ENCODE data around the gene TRPM2. TPM values are rescaled to one million over a fixed set of nuclear protein-coding genes. Genes with fewer than 3 reads are reported as not detected.

TRPM2 gene
- polyA plus RNA-seq, 1 donor = 2.1 TPM

- DNase-seq = no peak
These were observed 91.9 kb downstream of the TRPM2 start for GRCh38 chr21:44445145-44445812.

GRCh38 chr21:44448651-44449131 is 95.3 kb downstream of the TRPM2 start:
- DNase-seq = no peak

GRCh38 chr21:44449473-44450363 is 96.3 kb downstream of the TRPM2 start:
- DNase-seq = no peak

GRCh38 chr21:44450402-44450801 is 97.0 kb downstream of the TRPM2 start:
- no peak for DNase-seq

GRCh38 chr21:44450999-44451398 is 97.6 kb downstream of the TRPM2 start:
- DNase-seq = no peak

GRCh38 chr21:44453120-44453519 is 99.7 kb downstream of the TRPM2 start:
- no peak for DNase-seq

GRCh38 chr21:44454058-44454457 is 100.6 kb downstream of the TRPM2 start:
- no peak for DNase-seq

- peak; percentile 63 for DNase-seq
These were observed 101.5 kb downstream of the TRPM2 start, which contains the start of gene LRRC3 for GRCh38 chr21:44454747-44455523. TSS of gene LRRC3 (plus strand) at chr21:44455510. CDS start at chr21:44456645, 1,135 bp downstream.

GRCh38 chr21:44455524-44456213 is 102.2 kb downstream of the TRPM2 start:
- peak; percentile 16 for DNase-seq

GRCh38 chr21:44456214-44456914 is 102.9 kb downstream of the TRPM2 start:
- DNase-seq = no peak

GRCh38 chr21:44456915-44457736 is 103.7 kb downstream of the TRPM2 start:
- DNase-seq = no peak

- no peak for DNase-seq
These were observed 105.7 kb downstream of the TRPM2 start for GRCh38 chr21:44458971-44459711.

- no peak for DNase-seq
These were observed 106.5 kb downstream of the TRPM2 start for GRCh38 chr21:44459712-44460440.

- no peak for DNase-seq
These were observed 107.0 kb downstream of the TRPM2 start for GRCh38 chr21:44460441-44460755.

- DNase-seq = no peak
These were observed 107.6 kb downstream of the TRPM2 start for GRCh38 chr21:44461005-44461404.

GRCh38 chr21:44461464-44462001 is 108.1 kb downstream of the TRPM2 start:
- peak; percentile 48 for DNase-seq

GRCh38 chr21:44462086-44462833 is 108.8 kb downstream of the TRPM2 start:
- no peak for DNase-seq

GRCh38 chr21:44462834-44463200 is 109.4 kb downstream of the TRPM2 start:
- DNase-seq = no peak
